Measurements from ENCODE around the gene UGT2B28.
"Not testable (repeated sequence)": the region's sequence is repeated elsewhere in the genome, so short reads cannot be mapped to it uniquely, and the experiment has no call there.

Gene UGT2B28

GRCh38 chr4:69343558-69344420, 63.5 kb downstream of the UGT2B28 start:
- DNase-seq (ENCODE audit: low read depth), result not testable (repeated sequence)
